A673 (cell line): ENCODE results near the gene SYCP1.

ENCODE experiments used
- EZH2 ChIP-seq: fragments of 200-600 bp; sonication (generic); IDR thresholded peaks from 2 replicates; pipeline ENCODE4 v1.6.1; 2017; ENCODE audit warnings: borderline replicate concordance, low read depth, mild to moderate bottlenecking, mixed read lengths, antibody characterized with exemption, low read length; ENCODE audit not compliant: poor library complexity, severe bottlenecking
- TF ChIP-seq, protein P1 (sequence below): fragments of 300-800, 200-600 bp; sonication (generic); conservative IDR thresholded peaks from 2 replicates; pipeline ENCODE4 v1.5.1; 2017; ENCODE audit warnings: low read depth, mild to moderate bottlenecking, antibody characterized with exemption, low read length, moderate library complexity, mixed read lengths

- TF ChIP-seq, protein P1, sequence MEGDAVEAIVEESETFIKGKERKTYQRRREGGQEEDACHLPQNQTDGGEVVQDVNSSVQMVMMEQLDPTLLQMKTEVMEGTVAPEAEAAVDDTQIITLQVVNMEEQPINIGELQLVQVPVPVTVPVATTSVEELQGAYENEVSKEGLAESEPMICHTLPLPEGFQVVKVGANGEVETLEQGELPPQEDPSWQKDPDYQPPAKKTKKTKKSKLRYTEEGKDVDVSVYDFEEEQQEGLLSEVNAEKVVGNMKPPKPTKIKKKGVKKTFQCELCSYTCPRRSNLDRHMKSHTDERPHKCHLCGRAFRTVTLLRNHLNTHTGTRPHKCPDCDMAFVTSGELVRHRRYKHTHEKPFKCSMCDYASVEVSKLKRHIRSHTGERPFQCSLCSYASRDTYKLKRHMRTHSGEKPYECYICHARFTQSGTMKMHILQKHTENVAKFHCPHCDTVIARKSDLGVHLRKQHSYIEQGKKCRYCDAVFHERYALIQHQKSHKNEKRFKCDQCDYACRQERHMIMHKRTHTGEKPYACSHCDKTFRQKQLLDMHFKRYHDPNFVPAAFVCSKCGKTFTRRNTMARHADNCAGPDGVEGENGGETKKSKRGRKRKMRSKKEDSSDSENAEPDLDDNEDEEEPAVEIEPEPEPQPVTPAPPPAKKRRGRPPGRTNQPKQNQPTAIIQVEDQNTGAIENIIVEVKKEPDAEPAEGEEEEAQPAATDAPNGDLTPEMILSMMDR = no peak
- no peak for TF ChIP-seq EZH2
Measured at GRCh38 chr1:115012434-115012833, 157.8 kb downstream of the SYCP1 start.
